GM18867 (cell line): Measurements from ENCODE around the gene LRBA.

Source experiments
- ATAC-seq: cut with Tn5 transposase; IDR thresholded peaks from one replicate; pipeline ENCODE4 v1.9.1; 2021; ENCODE audit warnings: mild to moderate bottlenecking, moderate library complexity; ENCODE audit not compliant: unreplicated experiment

The LRBA gene

GRCh38 chr4:150818661-150819060 is 196.4 kb downstream of the LRBA start:
- ATAC-seq: no peak

GRCh38 chr4:150817804-150818528 is 197.1 kb downstream of the LRBA start:
- no peak for ATAC-seq

GRCh38 chr4:150817017-150817416 is 198.1 kb downstream of the LRBA start:
- no peak for ATAC-seq

- no peak for ATAC-seq
These were observed 198.6 kb downstream of the LRBA start for GRCh38 chr4:150816491-150816890.

GRCh38 chr4:150814873-150815272 is 200.2 kb downstream of the LRBA start:
- no peak for ATAC-seq

GRCh38 chr4:150805183-150806025 is 209.7 kb downstream of the LRBA start:
- ATAC-seq: no peak

GRCh38 chr4:150801833-150802232 is 213.3 kb downstream of the LRBA start:
- no peak for ATAC-seq

GRCh38 chr4:150799207-150799606 is 215.9 kb downstream of the LRBA start:
- ATAC-seq: no peak

- ATAC-seq: no peak
These were observed 220.4 kb downstream of the LRBA start for GRCh38 chr4:150794706-150795105.

- ATAC-seq: no peak
These were observed 225.2 kb downstream of the LRBA start for GRCh38 chr4:150789864-150790263.

- ATAC-seq: no peak
These were observed 230.1 kb downstream of the LRBA start for GRCh38 chr4:150784939-150785338.

- no peak for ATAC-seq
These were observed 230.8 kb downstream of the LRBA start for GRCh38 chr4:150784305-150784704.

GRCh38 chr4:150782921-150783320 is 232.2 kb downstream of the LRBA start:
- no peak for ATAC-seq

- no peak for ATAC-seq
These were observed 232.8 kb downstream of the LRBA start for GRCh38 chr4:150782311-150782710.

- ATAC-seq: no peak
These were observed 233.9 kb downstream of the LRBA start for GRCh38 chr4:150781191-150781590.

- no peak for ATAC-seq
These were observed 235.4 kb downstream of the LRBA start for GRCh38 chr4:150779707-150780106.

- ATAC-seq: no peak
These were observed 241.2 kb downstream of the LRBA start for GRCh38 chr4:150773729-150774449.

GRCh38 chr4:150773032-150773431 is 242.1 kb downstream of the LRBA start:
- ATAC-seq: no peak

- ATAC-seq: no peak
These were observed 243.7 kb downstream of the LRBA start for GRCh38 chr4:150771382-150771781.

- no peak for ATAC-seq
These were observed 245.2 kb downstream of the LRBA start for GRCh38 chr4:150769845-150770244.

- ATAC-seq: no peak
These were observed 245.8 kb downstream of the LRBA start for GRCh38 chr4:150769248-150769647.

GRCh38 chr4:150768497-150768896 is 246.6 kb downstream of the LRBA start:
- ATAC-seq: no peak
